PC-3 (cell line): ENCODE measurements around the gene SFXN3.

Source experiments
- EZH2 ChIP-seq: fragments of 300-600 bp; sonication (generic); IDR thresholded peaks from one replicate; pipeline ENCODE4 v1.6.1; 2017; ENCODE audit warnings: antibody characterized with exemption, mild to moderate bottlenecking, low read length; ENCODE audit not compliant: unreplicated experiment
- EZH2phosphoT487 ChIP-seq: fragments of 300-600 bp; sonication (generic); IDR thresholded peaks from 2 replicates; pipeline ENCODE4 v1.6.1; 2018; ENCODE audit warnings: mild to moderate bottlenecking, antibody characterized with exemption, low read length, borderline replicate concordance
- TF ChIP-seq, protein P1 (sequence below): fragments of 300-600 bp; sonication (generic); conservative IDR thresholded peaks from 2 replicates; pipeline ENCODE4 v1.5.1; 2017; ENCODE audit warnings: antibody characterized with exemption, low read depth, mild to moderate bottlenecking, low read length

DNA sequence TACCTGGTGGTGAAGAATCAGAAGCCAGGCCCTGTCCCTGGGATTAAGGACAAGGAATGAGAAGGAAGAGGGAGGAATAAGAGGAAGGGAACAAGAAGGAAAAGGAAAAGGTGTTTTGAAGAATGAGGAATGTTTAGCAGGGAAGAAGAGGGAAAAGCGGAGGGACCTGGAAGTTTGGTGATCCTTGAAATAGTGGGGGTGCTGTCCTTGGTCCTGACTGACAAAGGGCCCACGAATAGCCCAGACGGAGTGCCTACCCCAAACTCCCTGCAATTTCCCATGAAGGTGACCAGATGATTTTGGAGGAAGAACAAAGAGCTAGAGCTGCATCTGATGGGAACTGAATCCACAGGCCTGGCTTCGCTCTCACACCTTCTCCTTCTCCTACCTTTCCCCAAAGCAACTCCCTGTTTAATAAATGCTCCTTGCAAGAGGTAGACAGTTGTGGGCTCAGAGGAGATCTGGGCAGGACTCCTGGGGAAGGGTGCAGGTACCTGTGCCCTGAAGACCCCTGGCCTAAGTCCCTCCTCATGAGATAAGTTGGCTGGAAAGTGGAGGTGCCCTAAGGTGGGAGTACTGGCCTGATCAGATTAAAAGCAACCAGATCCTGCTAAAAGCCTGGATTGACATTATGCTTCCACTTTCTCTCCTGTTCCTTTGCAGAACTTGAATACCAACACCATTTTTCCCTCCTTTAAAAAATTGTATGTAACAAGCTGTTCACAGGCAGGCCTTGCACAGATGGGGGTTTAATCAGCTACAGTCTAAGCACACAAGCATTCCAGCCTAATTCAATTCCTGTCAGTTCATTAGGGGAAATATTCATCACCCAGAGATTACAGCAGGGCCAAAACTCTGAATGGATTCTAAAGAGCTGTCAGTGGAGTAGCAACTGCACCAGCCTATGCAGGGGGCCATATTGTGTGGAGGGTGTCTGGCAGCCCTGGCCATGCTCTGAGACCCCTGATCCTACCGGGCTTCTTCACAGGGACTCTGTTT lies 50.2 kb downstream of the SFXN3 start:
- TF ChIP-seq, protein P1, sequence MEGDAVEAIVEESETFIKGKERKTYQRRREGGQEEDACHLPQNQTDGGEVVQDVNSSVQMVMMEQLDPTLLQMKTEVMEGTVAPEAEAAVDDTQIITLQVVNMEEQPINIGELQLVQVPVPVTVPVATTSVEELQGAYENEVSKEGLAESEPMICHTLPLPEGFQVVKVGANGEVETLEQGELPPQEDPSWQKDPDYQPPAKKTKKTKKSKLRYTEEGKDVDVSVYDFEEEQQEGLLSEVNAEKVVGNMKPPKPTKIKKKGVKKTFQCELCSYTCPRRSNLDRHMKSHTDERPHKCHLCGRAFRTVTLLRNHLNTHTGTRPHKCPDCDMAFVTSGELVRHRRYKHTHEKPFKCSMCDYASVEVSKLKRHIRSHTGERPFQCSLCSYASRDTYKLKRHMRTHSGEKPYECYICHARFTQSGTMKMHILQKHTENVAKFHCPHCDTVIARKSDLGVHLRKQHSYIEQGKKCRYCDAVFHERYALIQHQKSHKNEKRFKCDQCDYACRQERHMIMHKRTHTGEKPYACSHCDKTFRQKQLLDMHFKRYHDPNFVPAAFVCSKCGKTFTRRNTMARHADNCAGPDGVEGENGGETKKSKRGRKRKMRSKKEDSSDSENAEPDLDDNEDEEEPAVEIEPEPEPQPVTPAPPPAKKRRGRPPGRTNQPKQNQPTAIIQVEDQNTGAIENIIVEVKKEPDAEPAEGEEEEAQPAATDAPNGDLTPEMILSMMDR = no peak
- TF ChIP-seq EZH2 (no peak), EZH2phosphoT487 (no peak)
